Caki2 (cell line): ENCODE measurements around the gene LCORL. TPM values are rescaled to one million over a fixed set of nuclear protein-coding genes. Genes with fewer than 3 reads are reported as not detected.

Source experiments
- DNase-seq: peaks from one replicate; pipeline ENCODE4 v3.0.0-alpha.2; 2015; ENCODE audit warnings: low read depth
- in situ Hi-C: cut with HindIII; loops from 2 replicates; pipeline ENCODE4 v1.10.0; 2016; ENCODE audit warnings: low sequenced_read_pairs, low pct_unique_long_range_greater_than_20kb, mixed read lengths
- total RNA-seq: library from RNA; depleted of rRNA; stranded (reverse); fragments of >200 nt; shearing (Covaris generic); gene quantifications from 2 replicates; pipeline ENCODE4 v1.2.3, GENCODE V29; 2014; ENCODE audit warnings: low replicate concordance; rRNA removed

LCORL gene
- total RNA-seq, 1 experiment from 2014 or later = 33.8 TPM

DNA sequence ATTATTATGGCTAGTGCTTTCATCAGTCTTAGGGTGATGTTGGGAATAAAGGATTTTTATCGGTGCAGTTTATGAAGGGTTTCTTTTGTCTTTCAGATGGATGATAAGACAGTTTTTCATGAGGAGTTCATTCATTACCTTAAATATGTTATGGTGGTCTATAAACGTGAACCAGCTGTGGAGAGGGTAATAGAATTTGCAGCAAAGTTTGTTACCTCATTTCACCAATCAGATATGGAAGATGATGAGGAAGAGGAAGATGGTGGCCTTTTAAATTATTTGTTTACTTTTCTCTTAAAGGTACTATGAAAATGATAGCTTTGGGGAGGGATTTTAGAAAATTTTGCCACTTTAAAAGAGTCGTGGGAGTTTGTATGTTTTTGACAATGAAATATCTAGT lies 209.4 kb downstream of the LCORL start:
- DNase-seq = no peak
- in situ Hi-C loops = no loop called here

GRCh38 chr4:17811078-17811603 lies 210.4 kb downstream of the LCORL start:
- DNase-seq = no peak
- in situ Hi-C loops = no loop called here

DNA sequence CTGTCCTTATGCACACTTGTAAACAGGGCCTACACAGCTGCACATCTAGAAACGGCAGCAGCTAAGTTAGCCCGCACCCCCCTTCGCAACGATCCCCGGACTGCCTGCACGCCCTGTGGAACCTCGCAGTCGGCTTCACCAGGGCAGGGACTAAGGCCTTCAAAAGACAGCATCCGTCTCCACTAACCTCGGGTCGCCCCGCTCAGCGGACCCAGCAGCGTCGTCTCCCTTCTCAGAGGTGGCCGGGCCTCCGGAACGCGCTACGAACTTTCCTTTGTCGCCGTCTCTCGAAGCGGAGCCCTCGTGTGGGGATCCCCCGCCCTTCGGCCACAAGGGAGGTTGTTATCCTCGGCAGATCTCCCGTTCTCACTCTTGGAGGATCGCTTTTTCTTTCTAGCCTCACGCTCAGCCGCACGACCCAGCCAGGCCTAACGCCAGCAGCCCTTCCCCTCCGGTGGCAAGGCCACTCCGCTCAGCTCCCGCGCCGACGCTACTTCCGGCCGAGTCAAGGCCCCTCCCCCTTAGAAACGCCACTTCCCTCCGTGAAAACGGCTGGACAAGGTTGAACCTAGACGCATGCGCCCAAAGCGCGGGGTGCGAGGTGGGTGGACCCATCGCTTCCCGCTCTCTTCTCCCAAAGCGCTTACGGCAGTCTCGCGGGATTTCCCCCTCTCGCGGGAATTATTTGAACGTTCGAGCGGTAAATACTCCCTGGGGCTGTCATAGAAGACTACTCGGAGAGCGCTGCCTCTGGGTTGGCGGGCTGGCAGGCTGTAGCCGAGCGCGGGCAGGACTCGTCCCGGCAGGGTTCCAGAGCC lies 211.1 kb downstream of the LCORL start, which contains the start of the genes DCAF16 and NCAPG:
TSS of gene DCAF16 (minus strand) at position 498 of the 818 bp plus-strand sequence. CDS start 6,616 bp downstream, outside the sequence.
TSS of gene NCAPG (plus strand) at position 720 of the 818 bp plus-strand sequence. CDS start 99 bp downstream, outside the sequence.
- in situ Hi-C loops = no loop called here
- peak; percentile 99 for DNase-seq

GRCh38 chr4:17809667-17810066 lies 211.9 kb downstream of the LCORL start:
- in situ Hi-C loops = no loop called here

DNA sequence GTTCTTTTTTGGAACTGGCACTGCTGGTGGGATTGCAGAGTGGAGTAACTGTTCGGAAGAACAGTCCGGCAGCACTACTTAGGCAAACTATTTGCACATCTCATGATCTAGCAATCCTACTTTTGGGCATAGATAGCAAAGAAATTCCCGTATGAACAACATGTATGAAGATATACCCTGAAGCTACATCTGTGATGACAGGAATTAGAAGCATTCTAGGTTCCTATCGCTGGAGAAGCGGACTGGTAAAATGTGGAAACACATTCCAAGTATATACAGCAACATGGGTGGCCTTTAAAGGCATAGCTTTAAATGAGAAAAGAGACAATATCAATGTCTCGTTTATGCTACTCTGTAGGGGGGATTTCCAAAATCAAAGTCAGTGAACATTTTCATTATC lies 214.1 kb downstream of the LCORL start:
- in situ Hi-C loops = no loop called here
- no peak for DNase-seq

More at GRCh38 chr4:17809667-17810066, 211.9 kb downstream of the LCORL start:
- no peak for DNase-seq

DNA sequence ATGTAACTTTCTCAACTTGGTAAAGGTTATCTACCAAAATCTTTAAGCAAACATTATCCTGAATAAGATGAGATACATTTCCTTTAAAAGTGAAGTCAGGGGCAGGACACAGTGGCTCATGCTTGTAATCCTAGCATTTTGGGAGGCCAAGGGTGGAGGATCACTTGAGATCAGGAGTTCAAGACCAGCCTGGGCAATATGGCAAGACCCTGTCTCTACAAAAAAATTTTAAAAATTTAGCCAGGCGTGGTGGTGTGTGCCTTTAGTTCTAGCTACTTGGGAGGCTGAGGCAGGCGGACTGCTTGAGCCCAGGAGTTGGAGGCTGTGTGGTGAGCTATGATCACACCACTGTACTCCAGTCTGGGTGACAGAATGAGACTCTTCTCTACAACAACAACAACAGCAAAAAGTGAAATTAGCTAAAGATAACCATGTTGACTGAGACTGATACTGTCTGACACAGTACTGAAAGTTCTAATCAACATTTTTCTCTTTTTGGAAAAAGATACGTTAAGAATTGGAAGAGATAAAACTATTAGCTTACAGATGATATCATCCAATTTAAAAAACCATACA lies 215.9 kb downstream of the LCORL start:
- DNase-seq = no peak
- in situ Hi-C loops = no loop called here

DNA sequence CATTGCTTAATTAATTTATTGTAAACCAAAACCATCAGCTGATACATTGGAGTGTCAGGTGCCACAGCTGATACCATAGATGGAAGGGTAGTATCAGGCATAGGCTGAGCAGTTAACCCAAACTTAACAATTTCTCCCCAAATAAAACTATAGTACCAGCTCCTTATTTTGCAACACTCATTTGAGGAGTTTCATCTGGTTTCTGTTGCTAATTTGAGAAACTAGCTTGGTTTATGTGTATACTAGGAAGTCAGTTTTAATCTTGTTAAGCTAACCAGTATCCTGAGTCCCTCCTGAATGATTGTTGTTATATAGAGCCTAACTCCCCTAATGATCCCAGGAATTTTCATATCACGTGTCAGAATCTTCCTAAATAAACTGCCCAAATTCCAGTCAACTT lies 223.7 kb downstream of the LCORL start:
- DNase-seq = no peak
- in situ Hi-C loops = no loop called here

DNA sequence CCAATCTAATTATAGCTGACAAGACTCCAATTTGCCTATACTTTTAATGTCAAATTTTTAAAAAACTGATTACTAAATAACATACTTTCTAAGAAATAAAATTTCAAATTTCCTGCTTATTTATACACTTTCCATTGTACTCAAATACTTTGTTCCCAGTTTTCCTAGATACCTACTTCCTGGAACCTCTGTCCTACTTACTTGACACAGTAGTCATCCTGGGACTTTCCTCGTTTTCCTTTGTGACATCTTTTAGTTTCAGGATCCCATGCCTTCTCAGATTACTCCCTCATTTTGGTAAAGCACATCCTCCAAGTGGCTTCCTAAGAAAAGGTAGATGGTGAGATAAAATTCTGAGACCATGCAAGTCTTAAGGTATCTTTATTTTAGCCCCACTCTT lies 226.8 kb downstream of the LCORL start:
- in situ Hi-C loops = no loop called here

More for the DNA sequence above, 226.8 kb downstream of the LCORL start:
- DNase-seq = no peak

Other genes with a start within 250 kb of the LCORL start
- not detected in 2 replicates for gene FAM184B, start 240.1 kb downstream of the LCORL start, total RNA-seq
- gene DCAF16, start 211.0 kb downstream of the LCORL start, total RNA-seq = 11.4 and 28.7 TPM in 2 replicates
- 18.2 and 25.3 TPM in 2 replicates for gene NCAPG, start 210.8 kb downstream of the LCORL start, total RNA-seq